Astrocyte (in vitro differentiated cells and primary cell): ENCODE measurements around the gene TDG. TPM values are rescaled to one million over a fixed set of nuclear protein-coding genes. Genes with fewer than 3 reads are reported as not detected.
A peak's percentile ranks its signal among the peaks of the same experiment; 100 is the strongest.

Source experiments
- DNase-seq: peaks from one replicate; pipeline ENCODE4 v3.0.0-alpha.2; 2010; ENCODE audit warnings: low read depth
- FAIRE-seq: peaks from 2 replicates; lab custom pipeline; 2011; peaks lifted over from hg19 to GRCh38; lab: Jason Lieb, UNC
- H2AFZ ChIP-seq: 2 replicates; pipeline ENCODE4 v1.6.0; 2012; ENCODE audit warnings: low read depth, low read length, inconsistent platforms
- H3K27ac ChIP-seq: 2 replicates; pipeline ENCODE4 v1.5.1; 2011; ENCODE audit warnings: low read depth, low read length, inconsistent platforms
- H3K27me3 ChIP-seq: 2 replicates; pipeline ENCODE4 v1.6.0; 2011; ENCODE audit warnings: low read length, inconsistent platforms; ENCODE audit not compliant: insufficient read depth
- H3K36me3 ChIP-seq: 2 replicates; pipeline ENCODE4 v1.5.1; 2011; ENCODE audit warnings: low read length, inconsistent platforms; ENCODE audit not compliant: insufficient read depth
- H3K4me1 ChIP-seq: 2 replicates; pipeline ENCODE4 v1.5.1; 2011; ENCODE audit warnings: low read length, inconsistent platforms; ENCODE audit not compliant: insufficient read depth
- H3K4me2 ChIP-seq: 2 replicates; pipeline ENCODE4 v1.6.0; 2012; ENCODE audit warnings: low read length, inconsistent platforms
- H3K4me3 ChIP-seq: 2 replicates; pipeline ENCODE4 v1.5.1; 2011; ENCODE audit warnings: low read depth, mild to moderate bottlenecking, low read length, inconsistent platforms; ENCODE audit not compliant: insufficient read depth
- H3K79me2 ChIP-seq: 2 replicates; pipeline ENCODE4 v1.6.0; 2012; ENCODE audit warnings: mild to moderate bottlenecking, low read length, inconsistent platforms; ENCODE audit not compliant: insufficient read depth
- H3K9ac ChIP-seq: 2 replicates; pipeline ENCODE4 v1.6.0; 2012; ENCODE audit warnings: mild to moderate bottlenecking, low read length, inconsistent platforms
- H3K9me3 ChIP-seq: 2 replicates; pipeline ENCODE4 v1.5.1; 2012; ENCODE audit warnings: low read depth, mild to moderate bottlenecking, low read length, inconsistent platforms; ENCODE audit not compliant: insufficient read depth
- H4K20me1 ChIP-seq: 2 replicates; pipeline ENCODE4 v1.6.0; 2012; ENCODE audit warnings: low read length, inconsistent platforms; ENCODE audit not compliant: insufficient read depth
- H3K27ac Mint-ChIP-seq: one replicate; pipeline ENCODE4 v1.8.0; 2021; ENCODE audit warnings: mild to moderate bottlenecking, mixed read lengths; ENCODE audit not compliant: unreplicated experiment
- H3K27me3 Mint-ChIP-seq: one replicate; pipeline ENCODE4 v1.8.0; 2021; ENCODE audit warnings: low read depth, mixed read lengths; ENCODE audit not compliant: unreplicated experiment
- H3K36me3 Mint-ChIP-seq: one replicate; pipeline ENCODE4 v1.8.0; 2021; ENCODE audit warnings: low read depth, mixed read lengths; ENCODE audit not compliant: unreplicated experiment
- H3K4me1 Mint-ChIP-seq: one replicate; pipeline ENCODE4 v1.8.0; 2021; ENCODE audit warnings: low read depth, mixed read lengths; ENCODE audit not compliant: unreplicated experiment
- H3K4me3 Mint-ChIP-seq: one replicate; pipeline ENCODE4 v1.8.0; 2021; ENCODE audit warnings: mild to moderate bottlenecking, moderate library complexity, mixed read lengths; ENCODE audit not compliant: unreplicated experiment
- H3K9me3 Mint-ChIP-seq: one replicate; pipeline ENCODE4 v1.8.0; 2021; ENCODE audit warnings: mild to moderate bottlenecking, mixed read lengths; ENCODE audit not compliant: unreplicated experiment
- EZH2 ChIP-seq: IDR thresholded peaks from 2 replicates; pipeline ENCODE4 v1.6.1; 2012; ENCODE audit warnings: mild to moderate bottlenecking, low read length, inconsistent platforms; ENCODE audit not compliant: insufficient read depth
- total RNA-seq: library from RNA; stranded (reverse); gene quantifications from 2 replicates; pipeline ENCODE4 v1.2.1, GENCODE V29; 2021
- TF ChIP-seq, protein P1 (sequence below): IDR thresholded peaks from 2 replicates; pipeline ENCODE4 v1.5.1; 2011; ENCODE audit warnings: low read depth, mild to moderate bottlenecking, inconsistent platforms, low read length, moderate library complexity; ENCODE audit not compliant: insufficient read depth

TDG gene
- total RNA-seq, 1 donor from 2014 or later: 49.7 TPM

DNA sequence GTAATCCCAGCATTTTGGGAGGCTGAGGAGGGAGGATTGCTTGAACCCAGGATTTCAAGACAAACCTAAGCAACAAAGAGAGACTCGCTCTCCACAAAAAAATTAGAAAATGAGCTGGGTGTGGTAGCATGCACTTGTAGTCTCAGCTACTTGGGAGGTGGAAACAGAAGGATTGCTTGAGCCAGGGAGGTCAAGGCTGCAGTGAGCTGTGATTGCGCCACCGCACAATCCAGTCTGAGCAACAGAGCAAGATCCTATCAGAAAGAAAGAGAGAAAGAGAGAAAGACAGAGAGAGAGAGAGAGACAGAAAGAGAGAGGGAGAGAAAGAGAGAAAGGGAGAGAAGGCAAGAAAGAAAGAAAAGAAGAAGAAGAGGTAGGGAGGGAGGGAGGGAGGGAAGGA, 37.0 kb downstream of the TDG start:
- Histone ChIP-seq H3K4me2 (no peak overlapping the region), H4K20me1 (no peaks in the 10 kb centered on the region), H3K27me3 (no peaks in the 10 kb centered on the region), H3K36me3 (no peaks in the 10 kb centered on the region), H2AFZ (no peak overlapping the region), H3K27ac (no peak overlapping the region), H3K79me2 (no peaks in the 10 kb centered on the region), H3K9ac (no peak overlapping the region), H3K4me1 (peaks cover 7% of the 10 kb centered on the region), H3K4me3 (no peak overlapping the region), H3K9me3 (no peaks in the 10 kb centered on the region)
- Mint-ChIP-seq H3K27ac (no peak overlapping the region), H3K9me3 (peaks cover 2% of the 10 kb centered on the region), H3K36me3 (no peaks in the 10 kb centered on the region), H3K27me3 (peaks cover 2% of the 10 kb centered on the region), H3K4me3 (no peak overlapping the region), H3K4me1 (peaks cover 2% of the 10 kb centered on the region)
- FAIRE-seq: peak; percentile 55
- TF ChIP-seq, protein P1, sequence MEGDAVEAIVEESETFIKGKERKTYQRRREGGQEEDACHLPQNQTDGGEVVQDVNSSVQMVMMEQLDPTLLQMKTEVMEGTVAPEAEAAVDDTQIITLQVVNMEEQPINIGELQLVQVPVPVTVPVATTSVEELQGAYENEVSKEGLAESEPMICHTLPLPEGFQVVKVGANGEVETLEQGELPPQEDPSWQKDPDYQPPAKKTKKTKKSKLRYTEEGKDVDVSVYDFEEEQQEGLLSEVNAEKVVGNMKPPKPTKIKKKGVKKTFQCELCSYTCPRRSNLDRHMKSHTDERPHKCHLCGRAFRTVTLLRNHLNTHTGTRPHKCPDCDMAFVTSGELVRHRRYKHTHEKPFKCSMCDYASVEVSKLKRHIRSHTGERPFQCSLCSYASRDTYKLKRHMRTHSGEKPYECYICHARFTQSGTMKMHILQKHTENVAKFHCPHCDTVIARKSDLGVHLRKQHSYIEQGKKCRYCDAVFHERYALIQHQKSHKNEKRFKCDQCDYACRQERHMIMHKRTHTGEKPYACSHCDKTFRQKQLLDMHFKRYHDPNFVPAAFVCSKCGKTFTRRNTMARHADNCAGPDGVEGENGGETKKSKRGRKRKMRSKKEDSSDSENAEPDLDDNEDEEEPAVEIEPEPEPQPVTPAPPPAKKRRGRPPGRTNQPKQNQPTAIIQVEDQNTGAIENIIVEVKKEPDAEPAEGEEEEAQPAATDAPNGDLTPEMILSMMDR: no peak
- no peak for TF ChIP-seq EZH2
- no peak for DNase-seq

DNA sequence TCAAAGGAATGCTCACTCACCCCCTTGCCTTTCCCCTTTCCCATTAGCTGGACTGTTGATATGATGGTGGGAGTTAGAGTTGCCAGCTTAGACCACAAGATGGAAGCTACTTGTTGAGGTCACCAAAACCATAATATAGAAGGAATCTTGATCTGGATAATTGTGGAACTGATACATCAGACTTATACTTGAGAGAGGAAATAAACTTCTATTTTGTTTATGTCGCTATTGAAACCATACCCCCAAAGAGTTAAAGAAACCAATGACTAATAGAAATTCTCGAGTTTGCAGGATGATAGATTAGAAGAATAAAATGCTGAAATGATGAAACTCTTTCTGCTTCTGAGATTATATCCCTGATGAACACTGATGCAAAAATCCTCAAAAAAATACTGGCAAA, 37.9 kb downstream of the TDG start:
- H3K27ac ChIP-seq: no peak overlapping the region
- H3K9me3 Mint-ChIP-seq: peaks cover 6% of the 10 kb centered on the region
- no peak overlapping the region for H2AFZ ChIP-seq
- FAIRE-seq (no peak), DNase-seq (peak; percentile 35)
- H3K9me3 ChIP-seq: no peaks in the 10 kb centered on the region
- no peaks in the 10 kb centered on the region for H3K79me2 ChIP-seq
- no peak overlapping the region for H3K4me3 Mint-ChIP-seq
- H3K4me3 ChIP-seq: no peak overlapping the region
- peaks cover 7% of the 10 kb centered on the region for H3K4me1 ChIP-seq
- H4K20me1 ChIP-seq: no peaks in the 10 kb centered on the region
- H3K36me3 ChIP-seq: no peaks in the 10 kb centered on the region
- peaks cover 2% of the 10 kb centered on the region for H3K4me1 Mint-ChIP-seq
- TF ChIP-seq EZH2: no peak
- TF ChIP-seq, protein P1: no peak
- H3K27me3 Mint-ChIP-seq: no peaks in the 10 kb centered on the region
- no peak overlapping the region for H3K4me2 ChIP-seq
- no peaks in the 10 kb centered on the region for H3K27me3 ChIP-seq
- H3K36me3 Mint-ChIP-seq: no peaks in the 10 kb centered on the region
- H3K9ac ChIP-seq: no peak overlapping the region
- H3K27ac Mint-ChIP-seq: no peak overlapping the region

DNA sequence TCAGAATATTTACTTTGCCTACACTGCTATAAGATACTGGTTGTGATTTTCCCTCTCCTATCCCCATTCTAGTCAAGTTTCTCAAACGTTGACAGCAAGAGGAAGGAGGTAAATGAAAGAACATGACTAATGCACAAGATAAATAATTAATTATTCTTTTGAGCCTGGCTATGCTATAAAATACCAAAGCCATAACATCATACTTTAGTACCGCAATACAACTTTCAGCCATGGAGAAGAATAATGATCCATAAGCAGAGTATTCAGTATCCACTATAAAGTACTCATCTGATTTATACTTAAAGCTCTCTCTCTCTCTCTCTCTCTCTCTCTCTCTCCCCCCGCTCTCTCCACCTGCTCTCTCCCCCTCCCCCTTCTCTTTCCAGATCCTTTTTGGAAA, 41.3 kb downstream of the TDG start:
- H3K27ac ChIP-seq: peak overlapping the region; percentile 26
- H3K27me3 ChIP-seq: no peaks in the 10 kb centered on the region
- H4K20me1 ChIP-seq: no peaks in the 10 kb centered on the region
- DNase-seq (peak; percentile 85), FAIRE-seq (no peak)
- H3K9me3 ChIP-seq: no peaks in the 10 kb centered on the region
- no peaks in the 10 kb centered on the region for H3K36me3 ChIP-seq
- Mint-ChIP-seq H3K4me1 (peaks cover 11% of the 10 kb centered on the region), H3K27me3 (no peaks in the 10 kb centered on the region), H3K36me3 (peaks cover 6% of the 10 kb centered on the region), H3K27ac (no peak overlapping the region), H3K4me3 (no peak overlapping the region), H3K9me3 (peaks cover 4% of the 10 kb centered on the region)
- no peak overlapping the region for H2AFZ ChIP-seq
- H3K4me2 ChIP-seq: peak overlapping the region; percentile 73
- H3K4me1 ChIP-seq: peaks cover 18% of the 10 kb centered on the region
- no peaks in the 10 kb centered on the region for H3K79me2 ChIP-seq
- H3K4me3 ChIP-seq: no peak overlapping the region
- TF ChIP-seq EZH2: no peak
- TF ChIP-seq, protein P1: no peak
- no peak overlapping the region for H3K9ac ChIP-seq
